ENCODE data around the gene CP. TPM values are rescaled to one million over a fixed set of nuclear protein-coding genes. Genes with fewer than 3 reads are reported as not detected.

Gene CP
- polyA plus RNA-seq, 3 donors, result 0.04 TPM; not detected in 2

DNA sequence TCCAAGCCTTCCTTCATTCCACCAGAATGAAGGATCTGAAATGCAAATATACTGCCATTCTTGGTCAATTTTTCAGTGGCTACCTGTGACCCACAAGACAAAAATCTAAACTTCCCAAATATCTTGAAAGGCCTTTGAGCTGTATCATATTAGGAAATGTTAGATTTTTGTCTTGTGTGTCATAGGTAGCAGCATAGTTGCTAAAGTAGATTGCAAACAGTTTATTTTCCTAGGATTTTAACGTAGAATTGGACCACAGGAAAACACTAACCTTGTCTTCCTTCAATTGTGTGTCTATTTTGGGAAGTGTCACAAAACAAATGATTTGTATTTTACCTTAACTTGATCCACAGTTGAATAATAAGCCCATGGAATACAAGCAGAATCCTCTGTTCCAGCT lies 42.4 kb downstream of the CP start:
- Mint-ChIP-seq H3K36me3 (peaks cover 25 to 34% of the 10 kb centered on the region in 2 donors), H3K27ac (no peak overlapping the region), H3K9me3 (no peaks in the 10 kb centered on the region), H3K4me3 (no peak overlapping the region), H3K4me1 (no peaks in the 10 kb centered on the region), H3K27me3 (ENCODE audit: low read depth in 3 of 3) (peaks cover 0 to 2% (median 0%) of the 10 kb centered on the region in 3 donors)
- Histone ChIP-seq H2AFZ (ENCODE audit: insufficient read depth, low read depth, low read length, poor library complexity, severe bottlenecking) (no peak overlapping the region), H4K20me1 (ENCODE audit: insufficient read depth, low read length) (no peaks in the 10 kb centered on the region), H3K79me2 (ENCODE audit: insufficient read depth, low read length) (no peaks in the 10 kb centered on the region), H3K27ac (ENCODE audit: low read depth in 1 of 2, low read length in 2 of 2) (no peak overlapping the region), H3K9me3 (replicated peaks in 1 of 2; ENCODE audit: control insufficient read depth in 1 of 2, insufficient read depth in 1 of 2, low read length in 2 of 2) (no peaks in the 10 kb centered on the region), H3K4me3 (replicated peaks in 1 of 3; ENCODE audit: low read depth in 2 of 3, low read length in 3 of 3) (no peak overlapping the region), H3K36me3 (replicated peaks in 1 of 2; ENCODE audit: control insufficient read depth in 1 of 2, insufficient read depth in 2 of 2, low read length in 2 of 2) (peaks cover 30 to 69% of the 10 kb centered on the region in 2 donors), H3K4me1 (ENCODE audit: control insufficient read depth in 1 of 2, insufficient read depth in 2 of 2, low read length in 2 of 2) (peaks cover 0 to 6% of the 10 kb centered on the region in 2 donors), H3K4me2 (replicated peaks; ENCODE audit: extremely low read depth, low read length, poor library complexity, severe bottlenecking) (no peak overlapping the region), H3K27me3 (ENCODE audit: control insufficient read depth in 2 of 2, insufficient read depth in 2 of 2, low read length in 2 of 2) (no peaks in the 10 kb centered on the region), H3K9ac (ENCODE audit: insufficient read depth, low read length, poor library complexity, severe bottlenecking) (no peak overlapping the region)
- no peak for TF ChIP-seq CTCF (IDR thresholded peaks at IDR 0.05)
- no CpG with 5 or more reads among the region's 1 CpG for WGBS (ENCODE audit: insufficient coverage)
- intact Hi-C loops (cut with micrococcal nuclease), result no loop called here
- DNase-seq, result no peak

GRCh38 chr3:149177122-149177521 lies 44.5 kb downstream of the CP start:
- H2AFZ ChIP-seq (ENCODE audit: insufficient read depth, low read depth, low read length, poor library complexity, severe bottlenecking), result no peak overlapping the region
- H3K4me2 ChIP-seq (replicated peaks; ENCODE audit: extremely low read depth, low read length, poor library complexity, severe bottlenecking), result no peak overlapping the region
- no peaks in the 10 kb centered on the region for H3K9me3 Mint-ChIP-seq
- H3K4me3 ChIP-seq (replicated peaks in 1 of 3; ENCODE audit: low read depth in 2 of 3, low read length in 3 of 3), result no peak overlapping the region
- no CpG with 5 or more reads among the region's 1 CpG for WGBS (ENCODE audit: insufficient coverage)
- no peaks in the 10 kb centered on the region for H3K79me2 ChIP-seq (ENCODE audit: insufficient read depth, low read length)
- no peak overlapping the region for H3K27ac ChIP-seq (ENCODE audit: low read depth in 1 of 2, low read length in 2 of 2)
- H3K4me3 Mint-ChIP-seq, result no peak overlapping the region
- intact Hi-C loops (cut with micrococcal nuclease), result no loop called here
- peaks cover 0 to 2% (median 0%) of the 10 kb centered on the region in 3 donors for H3K27me3 Mint-ChIP-seq (ENCODE audit: low read depth in 3 of 3)
- no peaks in the 10 kb centered on the region for H3K4me1 Mint-ChIP-seq
- no peaks in the 10 kb centered on the region for H3K9me3 ChIP-seq (replicated peaks in 1 of 2; ENCODE audit: control insufficient read depth in 1 of 2, insufficient read depth in 1 of 2, low read length in 2 of 2)
- TF ChIP-seq CTCF (IDR thresholded peaks at IDR 0.05), result no peak
- H3K36me3 ChIP-seq (replicated peaks in 1 of 2; ENCODE audit: control insufficient read depth in 1 of 2, insufficient read depth in 2 of 2, low read length in 2 of 2), result peaks cover 44 to 90% of the 10 kb centered on the region in 2 donors
- peaks cover 0 to 6% of the 10 kb centered on the region in 2 donors for H3K4me1 ChIP-seq (ENCODE audit: control insufficient read depth in 1 of 2, insufficient read depth in 2 of 2, low read length in 2 of 2)
- H4K20me1 ChIP-seq (ENCODE audit: insufficient read depth, low read length), result no peaks in the 10 kb centered on the region
- H3K27ac Mint-ChIP-seq, result no peak overlapping the region
- no peak for DNase-seq
- peaks cover 43 to 53% of the 10 kb centered on the region in 2 donors for H3K36me3 Mint-ChIP-seq
- H3K27me3 ChIP-seq (ENCODE audit: control insufficient read depth in 2 of 2, insufficient read depth in 2 of 2, low read length in 2 of 2), result no peaks in the 10 kb centered on the region
- H3K9ac ChIP-seq (ENCODE audit: insufficient read depth, low read length, poor library complexity, severe bottlenecking), result no peak overlapping the region

All from CD14-positive monocyte (primary cell).